Ovary (tissue), 3 donors: ENCODE data around the gene REEP1.

Source experiments
- CTCF ChIP-seq, 3 donors: fragments of 450-650 bp in 2 of 3; fragments of 200-600 bp in 1 of 3; IDR thresholded peaks; one replicate each; pipeline versions ENCODE4 v1.5.1 to v1.8.0; 2016 to 2022; ENCODE audit warnings: antibody characterized with exemption in 3 of 3, mild to moderate bottlenecking in 1 of 3
- EP300 ChIP-seq: sonication (generic); formaldehyde crosslinking; IDR thresholded peaks from one replicate; pipeline ENCODE4 v1.6.1; 2017; ENCODE audit warnings: antibody characterized with exemption
- POLR2A ChIP-seq: fragments of 450-650 bp; IDR thresholded peaks from one replicate; pipeline ENCODE4 v1.6.1; 2017; ENCODE audit warnings: antibody characterized with exemption, mild to moderate bottlenecking, moderate library complexity
- donor health status: DM: no; HTN: no; CAD: no.

- TF ChIP-seq CTCF (IDR thresholded peaks at IDR 0.05) (no peak), POLR2A (no peak), EP300 (no peak)
Observed at GRCh38 chr2:86371527-86371926, 34.1 kb upstream of the REEP1 start.
